ENCODE measurements around the gene ADGRA1. TPM values are rescaled to one million over a fixed set of nuclear protein-coding genes. Genes with fewer than 3 reads are reported as not detected.

Gene ADGRA1
- polyA plus RNA-seq, 3 donors: not detected

DNA sequence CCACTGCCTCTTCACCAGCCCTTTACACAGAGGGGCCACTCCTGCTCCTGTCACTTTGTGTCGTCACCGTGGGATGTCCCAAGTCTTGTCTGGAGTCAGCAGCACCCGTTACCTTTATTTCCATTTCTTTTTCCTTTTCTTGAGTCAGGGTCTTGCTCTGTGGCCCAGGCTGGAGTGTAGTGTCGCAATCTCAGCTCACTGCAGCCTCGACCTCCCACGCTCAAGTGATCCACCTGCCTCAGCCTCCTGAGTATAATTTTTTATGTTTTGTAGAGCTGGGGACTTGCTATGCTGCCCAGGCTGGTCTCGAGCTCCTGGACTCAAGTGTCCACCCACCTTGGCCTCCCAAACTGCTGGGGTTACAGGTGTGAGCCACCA lies 28.6 kb upstream of the ADGRA1 start:
- DNase-seq: no peak
- H2AFZ ChIP-seq (ENCODE audit: insufficient read depth, low read depth, low read length, poor library complexity, severe bottlenecking): no peak overlapping the region
- Mint-ChIP-seq H3K4me1 (peaks cover 3% of the 10 kb centered on the region), H3K9me3 (peaks cover 0 to 13% (median 1%) of the 10 kb centered on the region in 7 donors), H3K27me3 (ENCODE audit: low read depth in 3 of 3) (peaks cover 7 to 15% (median 11%) of the 10 kb centered on the region in 3 donors), H3K27ac (peak overlapping the region in 1 of 7 donors; percentile 56), H3K4me3 (no peak overlapping the region), H3K36me3 (no peaks in the 10 kb centered on the region)
- intact Hi-C loops (cut with micrococcal nuclease): no loop called here
- H3K36me3 ChIP-seq (replicated peaks in 1 of 2; ENCODE audit: control insufficient read depth in 1 of 2, insufficient read depth in 2 of 2, low read length in 2 of 2): no peaks in the 10 kb centered on the region
- no peak overlapping the region for H3K4me3 ChIP-seq (replicated peaks in 1 of 3; ENCODE audit: low read depth in 2 of 3, low read length in 3 of 3)
- no peaks in the 10 kb centered on the region for H3K27me3 ChIP-seq (ENCODE audit: control insufficient read depth in 2 of 2, insufficient read depth in 2 of 2, low read length in 2 of 2)
- no peaks in the 10 kb centered on the region for H4K20me1 ChIP-seq (ENCODE audit: insufficient read depth, low read length)
- H3K27ac ChIP-seq (ENCODE audit: low read depth in 1 of 2, low read length in 2 of 2): no peak overlapping the region
- WGBS (ENCODE audit: insufficient coverage): 75% methylated on average over 4 of the region's 7 CpGs
- H3K4me1 ChIP-seq (ENCODE audit: control insufficient read depth in 1 of 2, insufficient read depth in 2 of 2, low read length in 2 of 2): peaks cover 0 to 6% of the 10 kb centered on the region in 2 donors
- no peak overlapping the region for H3K4me2 ChIP-seq (replicated peaks; ENCODE audit: extremely low read depth, low read length, poor library complexity, severe bottlenecking)
- H3K79me2 ChIP-seq (ENCODE audit: insufficient read depth, low read length): no peaks in the 10 kb centered on the region
- H3K9me3 ChIP-seq (replicated peaks in 1 of 2; ENCODE audit: control insufficient read depth in 1 of 2, insufficient read depth in 1 of 2, low read length in 2 of 2): no peaks in the 10 kb centered on the region
- TF ChIP-seq, protein P1, sequence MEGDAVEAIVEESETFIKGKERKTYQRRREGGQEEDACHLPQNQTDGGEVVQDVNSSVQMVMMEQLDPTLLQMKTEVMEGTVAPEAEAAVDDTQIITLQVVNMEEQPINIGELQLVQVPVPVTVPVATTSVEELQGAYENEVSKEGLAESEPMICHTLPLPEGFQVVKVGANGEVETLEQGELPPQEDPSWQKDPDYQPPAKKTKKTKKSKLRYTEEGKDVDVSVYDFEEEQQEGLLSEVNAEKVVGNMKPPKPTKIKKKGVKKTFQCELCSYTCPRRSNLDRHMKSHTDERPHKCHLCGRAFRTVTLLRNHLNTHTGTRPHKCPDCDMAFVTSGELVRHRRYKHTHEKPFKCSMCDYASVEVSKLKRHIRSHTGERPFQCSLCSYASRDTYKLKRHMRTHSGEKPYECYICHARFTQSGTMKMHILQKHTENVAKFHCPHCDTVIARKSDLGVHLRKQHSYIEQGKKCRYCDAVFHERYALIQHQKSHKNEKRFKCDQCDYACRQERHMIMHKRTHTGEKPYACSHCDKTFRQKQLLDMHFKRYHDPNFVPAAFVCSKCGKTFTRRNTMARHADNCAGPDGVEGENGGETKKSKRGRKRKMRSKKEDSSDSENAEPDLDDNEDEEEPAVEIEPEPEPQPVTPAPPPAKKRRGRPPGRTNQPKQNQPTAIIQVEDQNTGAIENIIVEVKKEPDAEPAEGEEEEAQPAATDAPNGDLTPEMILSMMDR (IDR thresholded peaks at IDR 0.05): no peak
- H3K9ac ChIP-seq (ENCODE audit: insufficient read depth, low read length, poor library complexity, severe bottlenecking): no peak overlapping the region

DNA sequence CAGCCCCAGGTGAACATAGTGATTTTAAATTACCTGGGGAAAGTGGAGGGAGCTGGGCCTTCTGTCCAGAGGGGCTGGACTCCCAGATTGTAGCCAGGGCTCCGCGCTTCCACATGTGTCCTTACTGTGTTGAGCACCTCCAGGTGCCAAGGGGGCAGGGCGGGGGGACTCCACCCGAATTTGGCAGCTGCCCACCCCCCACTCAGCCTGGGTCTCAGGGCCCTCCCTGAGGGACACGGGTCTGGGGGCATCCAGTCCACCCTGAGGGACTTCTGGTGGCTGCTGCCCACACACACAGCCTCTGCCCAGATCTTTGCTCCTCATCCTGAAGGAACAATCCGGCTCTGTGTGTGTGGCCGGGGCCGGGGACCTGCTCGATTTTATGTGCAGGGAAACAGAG lies 28.2 kb upstream of the ADGRA1 start:
- no peak overlapping the region for H3K4me3 Mint-ChIP-seq
- 88% methylated on average over 9 of the region's 9 CpGs for WGBS (ENCODE audit: insufficient coverage)
- TF ChIP-seq, protein P1 (IDR thresholded peaks at IDR 0.05): no peak

More for the DNA sequence above, 28.2 kb upstream of the ADGRA1 start:
- Histone ChIP-seq H3K9ac (ENCODE audit: insufficient read depth, low read length, poor library complexity, severe bottlenecking) (no peak overlapping the region), H3K4me3 (replicated peaks in 1 of 3; ENCODE audit: low read depth in 2 of 3, low read length in 3 of 3) (no peak overlapping the region), H3K27me3 (ENCODE audit: control insufficient read depth in 2 of 2, insufficient read depth in 2 of 2, low read length in 2 of 2) (no peaks in the 10 kb centered on the region), H3K9me3 (replicated peaks in 1 of 2; ENCODE audit: control insufficient read depth in 1 of 2, insufficient read depth in 1 of 2, low read length in 2 of 2) (no peaks in the 10 kb centered on the region), H2AFZ (ENCODE audit: insufficient read depth, low read depth, low read length, poor library complexity, severe bottlenecking) (no peak overlapping the region), H3K4me1 (ENCODE audit: control insufficient read depth in 1 of 2, insufficient read depth in 2 of 2, low read length in 2 of 2) (peaks cover 0 to 6% of the 10 kb centered on the region in 2 donors), H3K4me2 (replicated peaks; ENCODE audit: extremely low read depth, low read length, poor library complexity, severe bottlenecking) (no peak overlapping the region), H3K27ac (ENCODE audit: low read depth in 1 of 2, low read length in 2 of 2) (no peak overlapping the region), H4K20me1 (ENCODE audit: insufficient read depth, low read length) (no peaks in the 10 kb centered on the region), H3K79me2 (ENCODE audit: insufficient read depth, low read length) (no peaks in the 10 kb centered on the region), H3K36me3 (replicated peaks in 1 of 2; ENCODE audit: control insufficient read depth in 1 of 2, insufficient read depth in 2 of 2, low read length in 2 of 2) (no peaks in the 10 kb centered on the region)
- Mint-ChIP-seq H3K36me3 (no peaks in the 10 kb centered on the region), H3K4me1 (peaks cover 3% of the 10 kb centered on the region), H3K27me3 (ENCODE audit: low read depth in 3 of 3) (peaks cover 7 to 15% (median 11%) of the 10 kb centered on the region in 3 donors), H3K9me3 (peaks cover 0 to 13% (median 1%) of the 10 kb centered on the region in 7 donors), H3K27ac (no peak overlapping the region)
- intact Hi-C loops (cut with micrococcal nuclease): no loop called here
- no peak for DNase-seq

Measured in CD14-positive monocyte (primary cell).